Bronchial epithelial cell (primary cell): Measurements from ENCODE around the gene ADRA1B. TPM values are rescaled to one million over a fixed set of nuclear protein-coding genes. Genes with fewer than 3 reads are reported as not detected.
A peak's percentile ranks its signal among the peaks of the same experiment; 100 is the strongest.

Experiments used
- DNase-seq: peaks from one replicate; pipeline ENCODE4 v3.0.0-alpha.2; 2010; ENCODE audit warnings: low read depth
- FAIRE-seq: peaks from 2 replicates; lab custom pipeline; 2011; peaks lifted over from hg19 to GRCh38; lab: Jason Lieb, UNC
- H3K27me3 ChIP-seq: 2 replicates; pipeline ENCODE4 v1.5.1; 2011; ENCODE audit warnings: low read length; ENCODE audit not compliant: control insufficient read depth, insufficient read depth
- H3K36me3 ChIP-seq: 2 replicates; pipeline ENCODE4 v1.5.1; 2011; ENCODE audit warnings: low read length; ENCODE audit not compliant: control insufficient read depth, insufficient read depth
- H3K4me3 ChIP-seq: 2 replicates; pipeline ENCODE4 v1.5.1; 2011; ENCODE audit warnings: mild to moderate bottlenecking, low read depth, low read length, control low read depth
- total RNA-seq: library from RNA; depleted of rRNA; stranded (reverse); fragments of >200 nt; gene quantifications from 2 replicates; pipeline ENCODE4 v1.2.1, GENCODE V29; 2014
- TF ChIP-seq, protein P1 (sequence below): IDR thresholded peaks from 2 replicates; pipeline ENCODE4 v1.5.1; 2011; ENCODE audit warnings: mild to moderate bottlenecking, moderate library complexity, low read length, control low read depth, inconsistent platforms; ENCODE audit not compliant: insufficient read depth, severe bottlenecking

ADRA1B gene
- total RNA-seq, 1 donor from 2014 or later: under 0.01 TPM

DNA sequence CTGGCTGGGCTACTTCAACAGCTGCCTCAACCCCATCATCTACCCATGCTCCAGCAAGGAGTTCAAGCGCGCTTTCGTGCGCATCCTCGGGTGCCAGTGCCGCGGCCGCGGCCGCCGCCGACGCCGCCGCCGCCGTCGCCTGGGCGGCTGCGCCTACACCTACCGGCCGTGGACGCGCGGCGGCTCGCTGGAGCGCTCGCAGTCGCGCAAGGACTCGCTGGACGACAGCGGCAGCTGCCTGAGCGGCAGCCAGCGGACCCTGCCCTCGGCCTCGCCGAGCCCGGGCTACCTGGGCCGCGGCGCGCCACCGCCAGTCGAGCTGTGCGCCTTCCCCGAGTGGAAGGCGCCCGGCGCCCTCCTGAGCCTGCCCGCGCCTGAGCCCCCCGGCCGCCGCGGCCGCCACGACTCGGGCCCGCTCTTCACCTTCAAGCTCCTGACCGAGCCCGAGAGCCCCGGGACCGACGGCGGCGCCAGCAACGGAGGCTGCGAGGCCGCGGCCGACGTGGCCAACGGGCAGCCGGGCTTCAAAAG, 55.7 kb downstream of the ADRA1B start:
- TF ChIP-seq, protein P1, sequence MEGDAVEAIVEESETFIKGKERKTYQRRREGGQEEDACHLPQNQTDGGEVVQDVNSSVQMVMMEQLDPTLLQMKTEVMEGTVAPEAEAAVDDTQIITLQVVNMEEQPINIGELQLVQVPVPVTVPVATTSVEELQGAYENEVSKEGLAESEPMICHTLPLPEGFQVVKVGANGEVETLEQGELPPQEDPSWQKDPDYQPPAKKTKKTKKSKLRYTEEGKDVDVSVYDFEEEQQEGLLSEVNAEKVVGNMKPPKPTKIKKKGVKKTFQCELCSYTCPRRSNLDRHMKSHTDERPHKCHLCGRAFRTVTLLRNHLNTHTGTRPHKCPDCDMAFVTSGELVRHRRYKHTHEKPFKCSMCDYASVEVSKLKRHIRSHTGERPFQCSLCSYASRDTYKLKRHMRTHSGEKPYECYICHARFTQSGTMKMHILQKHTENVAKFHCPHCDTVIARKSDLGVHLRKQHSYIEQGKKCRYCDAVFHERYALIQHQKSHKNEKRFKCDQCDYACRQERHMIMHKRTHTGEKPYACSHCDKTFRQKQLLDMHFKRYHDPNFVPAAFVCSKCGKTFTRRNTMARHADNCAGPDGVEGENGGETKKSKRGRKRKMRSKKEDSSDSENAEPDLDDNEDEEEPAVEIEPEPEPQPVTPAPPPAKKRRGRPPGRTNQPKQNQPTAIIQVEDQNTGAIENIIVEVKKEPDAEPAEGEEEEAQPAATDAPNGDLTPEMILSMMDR: no peak
- Histone ChIP-seq H3K4me3 (peak overlapping the region; percentile 15), H3K36me3 (no peaks in the 10 kb centered on the region), H3K27me3 (no peaks in the 10 kb centered on the region)
- FAIRE-seq: no peak
- no peak for DNase-seq

DNA sequence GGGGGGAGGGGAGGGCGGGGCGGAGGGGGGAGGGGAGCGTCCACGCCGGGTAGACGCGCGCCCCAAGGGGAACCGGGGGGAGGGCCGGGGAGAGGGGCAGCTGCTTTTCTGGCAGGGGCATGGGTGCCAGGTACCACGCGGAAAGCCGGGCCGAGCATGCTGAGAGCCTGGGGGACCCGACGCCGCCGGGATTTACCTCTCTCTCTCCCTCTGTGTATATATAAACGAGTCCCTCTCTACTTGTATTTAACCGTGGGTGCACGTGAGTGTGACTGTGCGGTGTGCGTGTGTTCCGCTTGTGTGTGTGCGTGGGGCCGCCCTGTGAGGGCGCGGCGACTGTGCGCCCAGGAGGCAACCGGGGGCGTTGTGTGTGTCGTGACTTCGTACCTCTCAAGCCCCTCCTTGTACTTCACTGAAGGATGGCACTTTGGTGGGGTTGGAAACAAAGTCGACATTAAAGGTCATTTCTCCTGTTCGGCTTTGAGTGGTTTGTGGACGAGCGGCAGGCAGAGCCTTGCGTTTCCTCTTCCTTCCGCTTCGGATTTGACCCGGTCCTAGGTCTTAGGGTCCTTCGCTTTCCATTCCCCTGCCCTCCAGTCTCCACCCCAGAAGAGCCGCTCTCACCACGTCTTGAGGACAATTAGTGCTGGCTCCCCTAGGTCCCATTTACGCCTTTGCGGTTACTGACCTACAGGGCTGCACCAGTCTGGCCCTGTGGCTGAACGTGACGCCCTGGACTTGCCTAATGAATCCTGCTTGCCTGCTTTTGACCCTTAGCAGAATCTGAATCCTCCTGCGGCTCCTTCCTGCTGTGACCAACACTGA, 56.5 kb downstream of the ADRA1B start:
- TF ChIP-seq, protein P1: no peak
- FAIRE-seq: no peak
- Histone ChIP-seq H3K27me3 (no peaks in the 10 kb centered on the region), H3K36me3 (no peaks in the 10 kb centered on the region), H3K4me3 (no peak overlapping the region)
- no peak for DNase-seq

GRCh38 chr5:159975462-159976019, 59.3 kb downstream of the ADRA1B start:
- FAIRE-seq: no peak
- peak; percentile 61 for DNase-seq
- H3K4me3 ChIP-seq: no peak overlapping the region
- no peaks in the 10 kb centered on the region for H3K27me3 ChIP-seq
- TF ChIP-seq, protein P1: no peak
- H3K36me3 ChIP-seq: no peaks in the 10 kb centered on the region

- Histone ChIP-seq H3K36me3 (no peaks in the 10 kb centered on the region), H3K27me3 (no peaks in the 10 kb centered on the region), H3K4me3 (no peak overlapping the region)
- DNase-seq (no peak), FAIRE-seq (no peak)
- TF ChIP-seq, protein P1: no peak
Observed at GRCh38 chr5:159976921-159977320, 60.6 kb downstream of the ADRA1B start.

DNA sequence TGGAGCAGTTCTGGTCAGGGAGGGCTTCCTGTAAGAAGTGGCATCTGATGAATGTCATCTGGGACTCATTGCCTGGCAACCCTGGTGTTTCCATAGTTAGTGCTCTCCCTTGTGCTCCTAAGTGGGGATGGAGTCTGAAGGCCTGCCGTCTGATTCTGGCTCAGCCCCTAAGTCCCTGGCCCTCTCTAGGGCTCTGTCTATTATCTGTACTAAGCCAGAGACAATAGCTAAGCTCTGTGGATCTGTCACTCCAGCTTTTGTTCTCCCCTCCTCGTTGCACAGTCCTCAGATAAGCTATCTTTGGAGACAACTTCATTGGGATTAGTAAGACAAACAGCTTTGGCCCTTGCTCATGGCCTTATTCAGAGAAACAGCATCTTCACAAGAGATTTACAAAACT, 62.1 kb downstream of the ADRA1B start:
- H3K36me3 ChIP-seq: no peaks in the 10 kb centered on the region
- no peak overlapping the region for H3K4me3 ChIP-seq
- no peaks in the 10 kb centered on the region for H3K27me3 ChIP-seq
- no peak for FAIRE-seq
- DNase-seq: no peak
- TF ChIP-seq, protein P1: no peak
